ELF-1 (cell line): Measurements from ENCODE around the gene KLHL35.

Source experiments
- DNase-seq: peaks from one replicate; pipeline ENCODE4 v3.0.0-alpha.2; 2016; ENCODE audit warnings: low read depth, low spot score

The KLHL35 gene

GRCh38 chr11:75469785-75470405 is 36.9 kb upstream of the KLHL35 start:
- no peak for DNase-seq

- DNase-seq, result peak; percentile 76
Observed at GRCh38 chr11:75468534-75469340, 35.7 kb upstream of the KLHL35 start.

GRCh38 chr11:75467881-75468280 is 34.9 kb upstream of the KLHL35 start:
- no peak for DNase-seq

- DNase-seq, result no peak
Observed at GRCh38 chr11:75467311-75467710, 34.3 kb upstream of the KLHL35 start.

- peak; percentile 36 for DNase-seq
Observed at GRCh38 chr11:75465701-75466531, 32.9 kb upstream of the KLHL35 start.

- DNase-seq, result peak; percentile 90
Observed at GRCh38 chr11:75463106-75463774, 30.2 kb upstream of the KLHL35 start.

- DNase-seq, result peak; percentile 76
Observed at GRCh38 chr11:75462117-75462653, 29.2 kb upstream of the KLHL35 start.

GRCh38 chr11:75461151-75461550 is 28.1 kb upstream of the KLHL35 start:
- DNase-seq, result no peak

- no peak for DNase-seq
Observed at GRCh38 chr11:75456596-75457183, 23.7 kb upstream of the KLHL35 start.

GRCh38 chr11:75454987-75455386 is 22.0 kb upstream of the KLHL35 start:
- DNase-seq, result no peak

- DNase-seq, result no peak
Observed at GRCh38 chr11:75453916-75454655, 21.1 kb upstream of the KLHL35 start.

GRCh38 chr11:75450826-75451821 is 18.1 kb upstream of the KLHL35 start:
- DNase-seq, result peak; percentile 52

GRCh38 chr11:75450236-75450635 is 17.2 kb upstream of the KLHL35 start:
- DNase-seq, result no peak

- no peak for DNase-seq
Observed at GRCh38 chr11:75449776-75450175, 16.8 kb upstream of the KLHL35 start.

- no peak for DNase-seq
Observed at GRCh38 chr11:75449271-75449670, 16.3 kb upstream of the KLHL35 start.

GRCh38 chr11:75447415-75447814 is 14.4 kb upstream of the KLHL35 start:
- DNase-seq, result no peak

- DNase-seq, result peak; percentile 75
Observed at GRCh38 chr11:75445315-75445953, 12.4 kb upstream of the KLHL35 start.

- no peak for DNase-seq
Observed at GRCh38 chr11:75443043-75443442, 10.0 kb upstream of the KLHL35 start.
